Tibial artery (tissue), 4 donors: ENCODE measurements around the gene PSMB11.

ENCODE experiments used
- DNase-seq, 2 donors: peaks; one replicate each; pipeline ENCODE4 v3.0.0-alpha.2; 2019
- H3K27ac ChIP-seq, 2 donors: fragments of 200-600 bp; sonication (generic) in 1 of 2; 1 replicate in 1 of 2; 2 replicates in 1 of 2; pipeline ENCODE4 v1.5.1; 2018 to 2019; ENCODE audit warnings: mild to moderate bottlenecking in 1 of 2
- H3K27me3 ChIP-seq, 2 donors: fragments of 200-600 bp; sonication (generic) in 1 of 2; one replicate each; pipeline versions ENCODE4 v1.5.1 to v1.6.0; 2016 to 2019
- H3K36me3 ChIP-seq, 3 donors: fragments of 200-600 bp; sonication (generic) in 2 of 3; one replicate each; pipeline ENCODE4 v1.5.1; 2016 to 2019; ENCODE audit warnings: mild to moderate bottlenecking in 2 of 3
- H3K4me1 ChIP-seq, 4 donors: fragments of 200-600 bp; sonication (generic) in 2 of 4; 1 replicate in 3 of 4; 2 replicates in 1 of 4; pipeline ENCODE4 v1.5.1; 2016 to 2019
- H3K4me3 ChIP-seq, 2 donors: fragments of 200-600 bp; sonication (generic) in 1 of 2; 1 replicate in 1 of 2; 2 replicates in 1 of 2; pipeline ENCODE4 v1.5.1; 2018 to 2019; ENCODE audit warnings: mild to moderate bottlenecking in 2 of 2
- H3K9me3 ChIP-seq, 3 donors: fragments of 200-600 bp; sonication (generic) in 1 of 3; one replicate each; pipeline ENCODE4 v1.5.1; 2016 to 2019
- intact Hi-C: fragments of 100-400 bp; cut with DNase I; formaldehyde crosslinking; loops from one replicate; pipeline ENCODE4 v1.15.0; 2023; ENCODE audit warnings: low total_unique reads
- TF ChIP-seq, protein P1 (sequence below), 2 experiments: fragments of 200-600 bp in 1 of 2; fragments of 450-650 bp in 1 of 2; IDR thresholded peaks; one replicate each; pipeline ENCODE4 v1.5.1; 2017 to 2019; ENCODE audit warnings: antibody characterized with exemption in 2 of 2, mild to moderate bottlenecking in 1 of 2, moderate library complexity in 1 of 2

Gene PSMB11

GRCh38 chr14:23047751-23048693 is 6.0 kb downstream of the PSMB11 start:
- DNase-seq = no peak

GRCh38 chr14:23049011-23049410 is 7.0 kb downstream of the PSMB11 start:
- TF ChIP-seq, protein P1, sequence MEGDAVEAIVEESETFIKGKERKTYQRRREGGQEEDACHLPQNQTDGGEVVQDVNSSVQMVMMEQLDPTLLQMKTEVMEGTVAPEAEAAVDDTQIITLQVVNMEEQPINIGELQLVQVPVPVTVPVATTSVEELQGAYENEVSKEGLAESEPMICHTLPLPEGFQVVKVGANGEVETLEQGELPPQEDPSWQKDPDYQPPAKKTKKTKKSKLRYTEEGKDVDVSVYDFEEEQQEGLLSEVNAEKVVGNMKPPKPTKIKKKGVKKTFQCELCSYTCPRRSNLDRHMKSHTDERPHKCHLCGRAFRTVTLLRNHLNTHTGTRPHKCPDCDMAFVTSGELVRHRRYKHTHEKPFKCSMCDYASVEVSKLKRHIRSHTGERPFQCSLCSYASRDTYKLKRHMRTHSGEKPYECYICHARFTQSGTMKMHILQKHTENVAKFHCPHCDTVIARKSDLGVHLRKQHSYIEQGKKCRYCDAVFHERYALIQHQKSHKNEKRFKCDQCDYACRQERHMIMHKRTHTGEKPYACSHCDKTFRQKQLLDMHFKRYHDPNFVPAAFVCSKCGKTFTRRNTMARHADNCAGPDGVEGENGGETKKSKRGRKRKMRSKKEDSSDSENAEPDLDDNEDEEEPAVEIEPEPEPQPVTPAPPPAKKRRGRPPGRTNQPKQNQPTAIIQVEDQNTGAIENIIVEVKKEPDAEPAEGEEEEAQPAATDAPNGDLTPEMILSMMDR (IDR thresholded peaks at IDR 0.05) = no peak
- DNase-seq = no peak
- no peaks in the 10 kb centered on the region for H3K4me1 ChIP-seq
- no peak overlapping the region for H3K27ac ChIP-seq
- no peak overlapping the region for H3K4me3 ChIP-seq
- intact Hi-C loops = no loop called here
- H3K27me3 ChIP-seq = peaks cover 0 to 3% of the 10 kb centered on the region in 2 donors
- H3K9me3 ChIP-seq = no peaks in the 10 kb centered on the region
- no peaks in the 10 kb centered on the region for H3K36me3 ChIP-seq

More at GRCh38 chr14:23047751-23048693, 6.0 kb downstream of the PSMB11 start:
- H3K9me3 ChIP-seq = no peaks in the 10 kb centered on the region
- H3K27me3 ChIP-seq = peaks cover 0 to 3% of the 10 kb centered on the region in 2 donors
- intact Hi-C loops = no loop called here
- H3K4me1 ChIP-seq = no peaks in the 10 kb centered on the region
- H3K27ac ChIP-seq = no peak overlapping the region
- no peaks in the 10 kb centered on the region for H3K36me3 ChIP-seq
- TF ChIP-seq, protein P1 (IDR thresholded peaks at IDR 0.05) = no peak
- no peak overlapping the region for H3K4me3 ChIP-seq

DNA sequence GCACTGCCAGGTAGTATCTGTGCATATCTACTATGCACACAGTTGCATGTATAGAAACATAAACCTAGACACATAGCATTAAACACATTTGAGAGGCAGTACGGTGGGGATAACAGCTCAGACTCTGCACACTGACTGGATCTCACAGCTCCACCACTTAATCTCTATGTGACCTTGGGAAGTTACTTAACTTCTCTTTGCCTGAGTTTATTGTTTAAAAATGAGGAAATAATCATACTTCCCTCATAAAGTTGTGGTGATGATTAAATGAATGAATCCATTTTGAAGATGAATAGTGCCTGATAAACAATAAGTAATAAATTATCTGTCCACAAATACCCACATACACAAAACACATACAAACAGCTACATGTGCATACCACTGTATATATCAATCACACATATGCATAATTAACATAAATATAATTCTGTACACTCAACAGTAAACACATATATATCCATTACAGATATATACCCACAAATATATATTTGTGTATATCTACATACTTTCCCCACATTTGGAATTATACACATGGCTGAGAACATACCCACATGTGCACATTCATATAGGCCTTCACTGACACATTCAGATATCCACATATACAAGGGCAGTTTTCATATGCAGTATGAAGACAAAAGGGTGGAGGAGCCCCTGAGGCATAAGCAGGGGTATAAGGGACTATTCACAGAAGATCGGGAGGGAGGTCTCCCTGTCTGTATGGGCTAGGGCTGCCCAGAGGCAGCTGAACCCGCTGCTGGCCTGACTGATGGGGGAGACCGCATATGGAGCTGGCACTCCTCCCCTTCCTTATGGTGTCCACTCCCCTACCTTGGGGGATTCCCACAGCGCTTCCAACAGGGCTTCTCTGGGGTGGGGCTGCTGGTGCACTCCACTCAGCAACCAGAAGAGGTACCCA is 9.4 kb downstream of the PSMB11 start:
- TF ChIP-seq, protein P1 (IDR thresholded peaks at IDR 0.05) = no peak
- H3K36me3 ChIP-seq = no peaks in the 10 kb centered on the region
- peaks cover 0 to 3% of the 10 kb centered on the region in 2 donors for H3K27me3 ChIP-seq
- no peak overlapping the region for H3K4me3 ChIP-seq
- intact Hi-C loops = no loop called here
- no peaks in the 10 kb centered on the region for H3K9me3 ChIP-seq
- H3K27ac ChIP-seq = no peak overlapping the region
- DNase-seq = no peak
- peaks cover 0 to 4% (median 3%) of the 10 kb centered on the region in 4 donors for H3K4me1 ChIP-seq

DNA sequence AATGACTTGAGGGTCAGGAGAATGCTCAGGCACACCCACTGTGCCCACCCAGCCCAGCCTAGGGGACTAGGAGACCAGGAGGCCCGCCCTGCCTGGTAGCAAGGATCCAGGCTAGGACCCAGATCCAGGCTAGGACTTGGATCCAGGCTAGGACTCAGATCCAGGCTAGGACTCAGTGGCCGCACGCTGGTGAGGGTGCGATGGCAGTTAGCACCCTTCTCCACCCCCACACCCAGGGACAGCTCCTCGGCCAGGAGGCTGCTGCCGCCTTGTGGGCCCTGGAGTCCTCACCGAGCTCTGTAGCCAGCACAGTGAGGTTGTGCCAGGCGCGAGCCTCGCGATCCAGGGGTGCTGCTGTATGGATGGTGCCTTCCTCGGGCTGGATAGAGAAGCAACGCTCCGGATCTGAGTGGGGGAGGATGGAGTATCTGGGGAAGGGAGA is 10.2 kb downstream of the PSMB11 start:
- Histone ChIP-seq H3K4me1 (peaks cover 0 to 12% (median 11%) of the 10 kb centered on the region in 4 donors), H3K4me3 (no peak overlapping the region), H3K27me3 (peaks cover 0 to 3% of the 10 kb centered on the region in 2 donors), H3K9me3 (no peaks in the 10 kb centered on the region), H3K27ac (no peak overlapping the region), H3K36me3 (no peaks in the 10 kb centered on the region)
- DNase-seq = no peak
- intact Hi-C loops = no loop called here
- TF ChIP-seq, protein P1 (IDR thresholded peaks at IDR 0.05) = peak in 1 of 2 experiments; percentile 9

GRCh38 chr14:23052671-23053070 is 10.7 kb downstream of the PSMB11 start:
- Histone ChIP-seq H3K4me3 (no peak overlapping the region), H3K27me3 (peaks cover 0 to 3% of the 10 kb centered on the region in 2 donors), H3K4me1 (peaks cover 0 to 14% (median 12%) of the 10 kb centered on the region in 4 donors), H3K9me3 (no peaks in the 10 kb centered on the region), H3K36me3 (no peaks in the 10 kb centered on the region), H3K27ac (no peak overlapping the region)
- intact Hi-C loops = no loop called here
- TF ChIP-seq, protein P1 (IDR thresholded peaks at IDR 0.05) = no peak
- DNase-seq = peak in 1 of 2 donors; percentile 9
